DND-41 (cell line): ENCODE measurements around the gene CCBE1.

Experiments
- ATAC-seq: fragments of 200-7000 bp; cut with Tn5 transposase; 3 replicates; pipeline ENCODE4 v1.9.1; 2021; ENCODE audit warnings: low read depth; ENCODE audit not compliant: insufficient read depth
- DNase-seq: peaks from one replicate; pipeline ENCODE4 v3.0.0-alpha.2; 2020
- H2AFZ ChIP-seq: 2 replicates; pipeline ENCODE4 v1.6.0; 2012; ENCODE audit warnings: low read depth, low read length
- H3K27ac ChIP-seq: 2 replicates; pipeline ENCODE4 v1.5.1; 2012; ENCODE audit warnings: low read length, inconsistent platforms
- H3K27me3 ChIP-seq: fragments of 200-600 bp; sonication (generic); 2 replicates; pipeline ENCODE4 v1.6.0; 2012; ENCODE audit warnings: low read length, mild to moderate bottlenecking, inconsistent platforms; ENCODE audit not compliant: insufficient read depth, poor library complexity
- H3K36me3 ChIP-seq: 2 replicates; pipeline ENCODE4 v1.5.1; 2012; ENCODE audit warnings: low read length, inconsistent platforms; ENCODE audit not compliant: insufficient read depth
- H3K4me1 ChIP-seq: 2 replicates; pipeline ENCODE4 v1.5.1; 2012; ENCODE audit warnings: mild to moderate bottlenecking, low read length; ENCODE audit not compliant: insufficient read depth
- H3K4me2 ChIP-seq: 2 replicates; pipeline ENCODE4 v1.6.0; 2012; ENCODE audit warnings: mild to moderate bottlenecking, moderate library complexity, low read length, inconsistent platforms; ENCODE audit not compliant: insufficient read depth
- H3K4me3 ChIP-seq, 2 experiments: fragments of 200-600 bp in 1 of 2; shearing (Covaris generic) in 1 of 2; 2 replicates each; pipeline ENCODE4 v1.5.1; 2012 to 2016; ENCODE audit warnings: inconsistent platforms in 2 of 2, low read length in 2 of 2, mild to moderate bottlenecking in 2 of 2, low read depth in 1 of 2, moderate library complexity in 1 of 2
- H3K79me2 ChIP-seq: 2 replicates; pipeline ENCODE4 v1.6.0; 2012; ENCODE audit warnings: low read length, inconsistent platforms; ENCODE audit not compliant: insufficient read depth
- H3K9ac ChIP-seq: 2 replicates; pipeline ENCODE4 v1.6.0; 2012; ENCODE audit warnings: low read depth, mild to moderate bottlenecking, inconsistent platforms, low read length, moderate library complexity
- H3K9me3 ChIP-seq: 2 replicates; pipeline ENCODE4 v1.5.1; 2012; ENCODE audit warnings: low read length, moderate library complexity, mild to moderate bottlenecking, inconsistent platforms; ENCODE audit not compliant: insufficient read depth, severe bottlenecking
- H4K20me1 ChIP-seq: 2 replicates; pipeline ENCODE4 v1.6.0; 2012; ENCODE audit warnings: low read length; ENCODE audit not compliant: insufficient read depth
- CTCF ChIP-seq: IDR thresholded peaks from 2 replicates; pipeline ENCODE4 v1.5.1; 2012; ENCODE audit warnings: borderline replicate concordance, low read length, moderate library complexity, mild to moderate bottlenecking; ENCODE audit not compliant: poor library complexity, severe bottlenecking; ENCODE audit errors: extremely low read depth
- EZH2 ChIP-seq: IDR thresholded peaks from 3 replicates; pipeline ENCODE4 v1.6.1; 2012; ENCODE audit warnings: borderline replicate concordance, low read depth, mild to moderate bottlenecking, moderate library complexity, low read length, inconsistent platforms; ENCODE audit not compliant: severe bottlenecking

The CCBE1 gene

GRCh38 chr18:59565957-59566356, 131.3 kb downstream of the CCBE1 start:
- H3K4me2 ChIP-seq, result no peak overlapping the region
- no peak overlapping the region for H3K4me3 ChIP-seq
- H3K79me2 ChIP-seq, result no peaks in the 10 kb centered on the region
- no peaks in the 10 kb centered on the region for H3K9me3 ChIP-seq
- H4K20me1 ChIP-seq, result no peaks in the 10 kb centered on the region
- H3K27me3 ChIP-seq, result no peaks in the 10 kb centered on the region
- no peak overlapping the region for H3K27ac ChIP-seq
- no peak for ATAC-seq
- H2AFZ ChIP-seq, result no peak overlapping the region
- H3K36me3 ChIP-seq, result no peaks in the 10 kb centered on the region
- TF ChIP-seq CTCF, result no peak
- no peak for TF ChIP-seq EZH2
- no peaks in the 10 kb centered on the region for H3K4me1 ChIP-seq
- no peak overlapping the region for H3K9ac ChIP-seq
- DNase-seq, result no peak

- ATAC-seq (no peak), DNase-seq (no peak)
- Histone ChIP-seq H3K27me3 (no peaks in the 10 kb centered on the region), H3K27ac (no peak overlapping the region), H3K36me3 (no peaks in the 10 kb centered on the region), H4K20me1 (no peaks in the 10 kb centered on the region), H3K9me3 (no peaks in the 10 kb centered on the region), H3K4me1 (no peaks in the 10 kb centered on the region), H3K4me3 (no peak overlapping the region), H2AFZ (no peak overlapping the region), H3K4me2 (no peak overlapping the region), H3K79me2 (no peaks in the 10 kb centered on the region), H3K9ac (no peak overlapping the region)
- TF ChIP-seq CTCF (no peak), EZH2 (no peak)
Observed at GRCh38 chr18:59564561-59564960, 132.7 kb downstream of the CCBE1 start.

- no peak overlapping the region for H3K4me2 ChIP-seq
- H3K79me2 ChIP-seq, result no peaks in the 10 kb centered on the region
- no peak overlapping the region for H3K27ac ChIP-seq
- no peak overlapping the region for H3K4me3 ChIP-seq
- no peaks in the 10 kb centered on the region for H4K20me1 ChIP-seq
- DNase-seq, result no peak
- H3K27me3 ChIP-seq, result no peaks in the 10 kb centered on the region
- H3K9me3 ChIP-seq, result no peaks in the 10 kb centered on the region
- TF ChIP-seq EZH2 (no peak), CTCF (no peak)
- H2AFZ ChIP-seq, result no peak overlapping the region
- ATAC-seq, result no peak
- H3K9ac ChIP-seq, result no peak overlapping the region
- H3K4me1 ChIP-seq, result no peaks in the 10 kb centered on the region
- H3K36me3 ChIP-seq, result no peaks in the 10 kb centered on the region
Observed at GRCh38 chr18:59563176-59563785, 133.9 kb downstream of the CCBE1 start.
